HG03159 (cell line): ENCODE measurements around the gene ENO1.
"Not testable (repeated sequence)": the region's sequence is repeated elsewhere in the genome, so short reads cannot be mapped to it uniquely, and the experiment has no call there.

Source experiments
- ATAC-seq: cut with Tn5 transposase; IDR thresholded peaks from one replicate; pipeline ENCODE4 v1.9.1; 2021; ENCODE audit warnings: mild to moderate bottlenecking, moderate library complexity; ENCODE audit not compliant: unreplicated experiment

ENO1 gene

DNA sequence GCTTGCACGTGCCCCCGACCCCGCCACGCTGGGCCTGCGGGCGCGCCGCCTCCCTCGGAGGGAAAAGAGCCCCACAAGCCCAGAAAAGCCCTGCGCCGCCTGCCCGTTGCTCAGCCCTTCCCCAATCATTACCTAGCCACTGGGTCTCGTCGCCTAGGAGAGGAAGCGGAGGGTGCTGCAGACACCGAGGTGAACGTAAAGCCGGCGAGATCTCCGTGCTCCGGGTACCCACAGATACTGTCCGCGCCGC, at the start of gene ENO1:
Gene ENO1 (minus strand): TSS at position 239 of the 250 bp plus-strand sequence. CDS start 3,778 bp downstream, outside the sequence.
- ATAC-seq, result no peak

DNA sequence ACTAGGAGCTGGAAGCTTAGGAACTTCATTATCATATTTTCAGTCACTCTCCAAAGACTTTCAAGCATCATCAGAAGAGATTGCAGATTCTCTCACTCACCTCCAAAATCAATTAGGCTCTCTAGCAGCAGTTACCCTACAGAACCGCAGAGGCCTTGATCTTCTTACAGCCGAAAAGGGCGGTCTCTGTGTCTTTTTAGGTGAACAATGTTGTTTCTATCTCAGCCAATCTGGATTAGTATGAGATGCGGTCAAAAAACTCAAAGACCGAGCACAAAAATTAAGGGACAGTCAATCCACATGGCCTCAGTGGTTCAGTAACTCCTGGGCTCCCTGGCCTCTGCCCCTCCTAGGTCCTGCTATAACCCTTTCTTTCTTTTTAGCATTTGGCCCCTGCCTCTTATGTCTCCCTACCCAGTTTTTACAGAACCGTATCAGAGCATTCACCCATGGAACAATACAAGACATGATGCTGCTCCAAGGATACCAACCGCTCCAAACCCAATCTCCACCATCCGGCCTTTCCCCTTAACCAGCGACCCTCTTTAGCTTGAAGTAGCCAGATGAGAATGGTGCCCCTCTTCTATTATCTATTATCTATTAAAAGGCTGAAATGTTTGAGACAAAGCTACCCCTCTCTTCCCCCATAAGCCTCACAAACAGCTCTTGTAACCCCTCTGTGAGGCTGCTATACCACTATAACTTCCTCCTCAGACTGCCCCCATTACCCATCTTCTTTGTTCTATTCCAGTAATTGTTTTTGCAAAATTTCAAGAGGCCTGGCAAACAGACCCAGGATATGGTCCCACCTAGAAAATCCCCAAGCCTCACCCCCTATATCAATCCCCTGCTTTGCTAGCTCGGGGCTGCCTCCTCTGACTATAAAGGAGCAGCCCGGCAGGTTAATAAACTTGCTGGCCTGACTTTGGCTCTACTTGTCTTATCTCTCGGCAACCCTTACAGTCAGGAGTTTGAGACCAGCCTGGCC, 48.5 kb upstream of the ENO1 start:
- no peak for ATAC-seq

- no peak for ATAC-seq
Observed at GRCh38 chr1:8925960-8926359, 47.5 kb upstream of the ENO1 start.

GRCh38 chr1:8925406-8925805, 46.9 kb upstream of the ENO1 start:
- ATAC-seq, result no peak

- ATAC-seq, result no peak
Observed at GRCh38 chr1:8922962-8923361, 44.5 kb upstream of the ENO1 start.

DNA sequence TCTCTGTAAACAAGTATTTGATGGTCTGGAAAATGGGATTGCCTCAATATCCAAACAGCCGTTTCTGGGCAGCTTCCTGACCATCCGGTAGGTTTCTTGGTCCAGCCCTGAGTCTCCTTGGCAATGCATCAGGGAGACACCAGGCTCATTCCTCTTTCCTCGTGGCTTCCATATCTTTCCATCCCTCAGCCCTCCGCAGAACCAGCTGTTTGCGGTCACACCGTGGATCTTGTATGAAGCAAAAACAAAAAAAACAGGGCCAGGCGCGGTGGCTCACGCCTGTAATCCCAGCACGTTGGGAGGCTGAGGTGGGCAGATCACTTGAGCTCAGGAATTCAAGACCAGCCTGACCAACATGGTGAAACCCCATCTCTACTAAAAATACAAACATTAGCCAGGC, 39.0 kb upstream of the ENO1 start:
- ATAC-seq, result not testable (repeated sequence)

DNA sequence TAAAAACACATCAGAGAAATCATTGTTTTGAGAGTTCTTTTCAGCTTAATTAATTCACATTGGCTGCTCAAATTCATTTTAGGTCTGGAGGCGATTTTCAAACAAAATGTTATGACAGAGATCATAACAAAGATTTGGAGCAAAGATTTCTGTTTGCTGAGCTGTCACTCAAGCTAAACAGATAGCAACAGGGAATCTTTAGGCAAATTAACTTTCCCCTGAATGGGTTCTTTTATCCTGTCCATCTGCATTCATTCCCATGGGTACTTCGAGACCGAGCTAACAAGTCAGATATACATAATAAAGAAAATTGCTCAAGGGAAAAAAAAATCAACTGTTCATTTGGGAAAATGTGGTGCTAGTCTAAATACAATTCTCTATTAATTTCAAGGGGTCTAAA, 37.0 kb upstream of the ENO1 start:
- ATAC-seq, result no peak

DNA sequence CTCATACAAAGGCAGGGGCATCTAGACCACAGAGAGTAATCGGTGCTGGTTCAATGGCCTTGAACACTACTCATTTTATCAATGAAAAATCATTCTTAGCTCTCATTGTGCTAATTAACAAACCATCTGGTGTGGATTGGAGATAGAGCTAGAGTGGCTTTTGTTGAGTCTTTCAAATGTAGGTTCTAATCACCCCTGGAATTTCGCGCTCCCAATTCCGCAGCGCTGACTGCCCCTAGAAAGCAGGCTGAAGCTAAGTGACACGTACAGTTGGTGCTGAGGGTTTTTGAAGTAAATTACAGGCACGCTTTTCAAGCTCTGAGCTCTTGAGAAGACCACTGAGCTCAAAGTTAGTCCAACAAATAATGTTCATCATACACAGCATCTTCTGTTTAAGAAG, 36.0 kb upstream of the ENO1 start:
- no peak for ATAC-seq

DNA sequence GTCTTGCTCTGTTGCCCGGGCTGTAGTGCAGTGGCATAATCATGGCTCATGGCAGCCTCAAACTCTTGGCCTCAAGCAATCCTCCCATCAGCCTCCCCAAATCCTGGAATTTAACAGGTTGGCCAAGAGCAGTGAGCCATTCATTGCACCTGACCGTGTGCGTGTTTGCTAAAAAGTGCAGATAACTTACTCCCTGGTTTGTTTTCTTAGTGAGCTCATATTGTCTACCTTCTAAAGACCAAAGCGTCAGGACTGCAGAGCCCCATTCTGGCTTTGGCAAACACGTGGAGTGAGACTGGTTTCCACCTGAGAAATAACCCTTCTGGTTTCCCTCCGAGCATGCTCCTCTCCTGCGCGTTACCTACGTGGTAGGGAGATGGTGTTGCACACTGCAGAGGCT, 35.0 kb upstream of the ENO1 start:
- no peak for ATAC-seq

GRCh38 chr1:8911416-8912309, 33.2 kb upstream of the ENO1 start:
- no peak for ATAC-seq

DNA sequence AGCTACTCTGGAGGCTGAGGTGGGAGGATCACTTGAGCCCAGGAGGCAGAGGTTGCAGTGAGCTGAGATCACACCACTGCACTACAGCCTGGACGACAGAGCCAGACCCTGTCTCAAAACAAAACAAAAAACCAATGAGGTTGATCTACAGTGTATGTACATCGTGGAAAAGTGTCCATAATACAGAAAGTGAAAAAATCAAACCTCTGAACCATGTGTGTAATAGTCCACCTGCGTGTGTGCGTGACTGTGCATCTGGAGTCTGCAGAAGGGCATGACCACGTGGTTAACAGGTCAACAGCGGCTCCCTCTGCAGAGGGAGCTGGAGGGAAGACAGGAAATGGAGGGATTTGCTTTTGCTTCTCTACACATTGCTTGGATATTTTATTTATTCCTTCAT, 32.4 kb upstream of the ENO1 start:
- ATAC-seq, result no peak

DNA sequence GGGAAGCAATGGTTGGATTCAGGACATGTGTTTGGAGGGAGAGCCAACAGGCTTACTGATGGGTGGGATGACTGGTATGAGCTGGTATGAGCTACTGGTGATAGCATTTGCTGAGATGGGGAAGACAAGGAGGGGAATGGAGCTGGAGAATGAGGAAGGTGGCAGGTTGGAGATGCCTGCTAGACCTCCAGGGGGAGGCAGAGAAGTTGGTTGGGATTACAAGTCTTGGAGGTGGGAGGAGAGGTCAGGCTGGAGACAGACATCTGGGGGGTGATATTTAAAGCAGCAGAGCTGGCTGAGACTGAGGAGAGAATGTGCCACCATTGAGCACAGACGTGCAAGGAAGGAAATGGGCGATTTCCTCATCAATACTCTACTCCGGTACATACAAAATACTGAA, 31.8 kb upstream of the ENO1 start:
- no peak for ATAC-seq

DNA sequence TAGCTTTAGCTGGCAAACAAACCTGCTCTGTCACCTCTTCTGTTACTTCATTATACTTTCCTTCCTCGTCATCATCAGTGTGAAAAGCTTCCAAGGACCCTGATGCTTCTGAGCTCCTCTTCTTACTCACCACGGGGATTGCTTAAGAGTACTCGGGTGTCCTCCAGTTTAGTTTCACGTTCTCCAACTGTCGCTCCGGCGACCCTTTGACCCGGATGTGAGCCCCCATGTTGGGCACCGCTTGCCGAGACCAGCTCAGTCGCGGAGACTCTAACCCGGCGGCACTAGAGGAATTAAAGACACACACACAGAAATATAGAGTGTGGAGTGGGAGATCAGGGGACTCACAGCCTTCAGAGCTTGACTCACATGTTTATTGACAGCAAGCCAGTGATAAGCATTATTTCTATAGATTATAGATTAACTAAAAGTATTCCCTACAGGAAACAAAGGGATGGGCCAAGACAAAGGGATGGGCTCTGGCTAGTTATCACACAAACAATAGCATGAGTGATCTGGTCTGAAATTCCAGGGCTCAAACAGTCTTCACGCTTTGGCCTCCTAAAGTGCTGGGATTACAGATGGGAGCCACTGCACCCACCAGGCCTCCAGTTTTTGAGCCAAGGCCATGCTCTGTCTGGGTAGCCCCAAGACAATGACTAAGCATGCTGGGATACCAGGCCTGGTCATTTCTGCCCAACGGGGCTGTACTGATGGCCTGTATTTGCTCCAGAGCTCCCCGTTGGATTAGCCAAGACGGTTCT, 30.1 kb upstream of the ENO1 start:
- ATAC-seq, result no peak

GRCh38 chr1:8905582-8906191, 27.2 kb upstream of the ENO1 start:
- ATAC-seq, result no peak

DNA sequence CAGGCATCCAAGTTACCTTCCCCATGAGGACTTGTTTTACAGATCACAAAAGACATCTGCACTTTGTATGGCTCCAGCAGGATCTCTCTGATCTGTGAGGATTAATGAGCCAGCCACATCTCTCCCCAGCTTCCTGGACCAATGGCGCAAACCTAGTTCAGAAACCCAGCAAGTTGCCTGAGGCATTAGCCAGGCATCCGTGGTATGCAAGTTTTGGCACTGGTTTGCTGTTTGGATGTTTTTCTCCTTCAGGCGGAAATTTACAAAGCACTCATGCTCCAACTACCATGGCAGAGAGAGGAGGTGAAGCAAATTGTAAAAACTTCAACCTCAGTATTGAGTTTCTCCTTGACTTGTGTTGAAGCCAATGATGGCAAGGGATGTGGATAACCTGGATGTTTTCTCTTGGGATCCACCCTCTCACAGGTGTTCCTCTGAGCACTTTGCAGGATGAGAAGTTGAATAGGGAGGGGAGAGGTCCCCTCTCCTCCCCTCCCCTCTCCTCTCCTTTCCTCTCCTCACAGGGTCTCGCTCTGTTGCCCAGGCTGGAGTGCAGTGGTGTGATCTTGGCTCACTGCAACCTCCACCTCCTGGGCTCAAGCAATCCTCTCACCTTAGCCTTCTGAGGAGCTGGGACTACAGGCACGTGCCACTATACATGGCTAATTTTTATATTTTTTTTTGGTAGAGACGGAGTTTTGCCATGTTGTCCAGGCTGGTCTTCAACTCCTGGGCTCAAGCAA, 25.6 kb upstream of the ENO1 start:
- no peak for ATAC-seq

DNA sequence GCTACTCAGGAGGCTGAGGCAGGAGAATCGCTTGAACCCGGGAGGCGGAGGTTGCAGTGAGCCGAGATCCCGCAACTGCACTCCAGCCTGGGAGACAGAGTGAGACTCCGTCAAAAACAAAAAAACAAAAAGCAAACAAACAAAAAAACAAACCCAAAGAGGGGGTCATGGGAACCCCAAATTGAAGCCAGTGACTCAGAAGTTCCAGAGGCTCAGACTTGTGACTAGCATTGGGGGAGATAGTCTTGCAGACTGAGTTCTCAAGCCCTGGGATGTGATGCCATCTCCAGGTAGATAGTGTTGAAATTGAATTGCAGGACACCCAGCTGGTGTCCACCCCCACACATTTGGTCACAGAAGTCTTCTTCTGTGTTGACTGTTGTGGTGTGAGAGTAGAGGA, 24.9 kb upstream of the ENO1 start:
- ATAC-seq, result no peak

DNA sequence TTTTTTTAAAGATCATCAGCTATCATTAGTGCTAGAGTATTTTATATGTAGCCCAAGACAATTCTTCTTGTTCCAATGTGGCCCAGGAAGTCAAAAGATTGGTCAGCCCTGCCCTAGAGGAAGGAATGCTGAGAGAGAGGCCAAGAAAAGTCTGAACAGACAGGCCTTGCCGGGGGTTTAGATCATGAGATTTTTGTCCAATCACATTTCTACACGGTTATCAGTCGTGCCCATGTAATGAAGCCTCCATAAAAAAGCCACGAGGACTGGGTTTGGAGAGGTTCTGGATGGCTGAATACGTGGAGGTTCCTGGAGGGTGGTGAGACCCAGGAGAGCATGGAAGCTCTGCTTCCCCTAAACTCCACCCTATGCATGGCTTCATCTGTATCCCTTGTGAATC, 24.3 kb upstream of the ENO1 start:
- no peak for ATAC-seq

DNA sequence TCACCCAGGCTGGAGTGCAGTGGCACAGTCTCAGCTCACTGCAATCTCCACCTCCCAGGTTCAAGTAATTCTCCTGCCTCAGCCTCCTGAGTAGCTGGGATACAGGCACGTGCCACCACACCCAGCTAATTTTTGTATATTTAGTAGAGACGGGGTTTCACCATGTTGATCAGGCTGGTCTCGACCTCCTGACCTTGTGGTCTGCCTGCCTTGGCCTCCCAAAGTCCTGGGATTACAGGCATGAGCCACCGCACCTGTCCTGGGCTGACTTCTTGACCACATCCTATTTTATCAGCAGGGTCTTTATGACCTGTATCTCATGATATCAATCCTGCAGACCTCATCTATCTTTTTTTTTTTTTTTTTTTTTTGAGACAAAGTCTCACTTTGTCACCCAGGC, 22.2 kb upstream of the ENO1 start:
- ATAC-seq, result not testable (repeated sequence)

GRCh38 chr1:8899046-8899445, 20.6 kb upstream of the ENO1 start:
- ATAC-seq, result no peak

DNA sequence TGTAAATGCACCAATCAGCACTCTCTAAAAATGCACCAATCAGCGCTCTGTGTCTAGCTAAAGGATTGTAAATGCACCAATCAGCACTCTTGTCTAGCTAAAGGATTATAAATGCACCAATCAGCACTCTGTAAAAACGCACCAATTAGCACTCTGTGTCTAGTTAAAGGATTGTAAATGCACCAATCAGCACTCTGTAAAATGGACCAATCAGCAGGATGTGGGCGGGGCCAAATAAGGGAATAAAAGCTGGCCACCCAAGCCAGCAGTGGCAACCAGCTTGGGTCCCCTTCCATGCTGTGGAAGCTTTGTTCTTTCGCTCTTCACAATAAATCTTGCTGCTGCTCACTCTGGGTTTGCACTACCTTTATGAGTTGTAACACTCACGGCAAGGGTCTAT, 19.9 kb upstream of the ENO1 start:
- not testable (repeated sequence) for ATAC-seq
